ENCODE results near the gene NCBP2L. TPM values are rescaled to one million over a fixed set of nuclear protein-coding genes. Genes with fewer than 3 reads are reported as not detected.
A peak's percentile ranks its signal among the peaks of the same experiment; 100 is the strongest.

The NCBP2L gene
- total RNA-seq, 1 donor from 2014 or later = not detected

GRCh38 chrX:107731831-107732502 is 45.6 kb upstream of the NCBP2L start:
- H3K36me3 ChIP-seq (ENCODE audit: control insufficient read depth, insufficient read depth, low read length) = no peaks in the 10 kb centered on the region
- no peak overlapping the region for H3K4me3 ChIP-seq (ENCODE audit: low read depth, low read length)
- H3K27me3 ChIP-seq (ENCODE audit: control insufficient read depth, insufficient read depth, low read length) = no peaks in the 10 kb centered on the region
- peak; percentile 83 for DNase-seq (ENCODE audit: low read depth)
- TF ChIP-seq CTCF (IDR thresholded peaks at IDR 0.05; ENCODE audit: insufficient read depth, low read length, poor library complexity, severe bottlenecking) = no peak

GRCh38 chrX:107733686-107734085 is 43.8 kb upstream of the NCBP2L start:
- no peaks in the 10 kb centered on the region for H3K36me3 ChIP-seq (ENCODE audit: control insufficient read depth, insufficient read depth, low read length)
- no peak for TF ChIP-seq CTCF (IDR thresholded peaks at IDR 0.05; ENCODE audit: insufficient read depth, low read length, poor library complexity, severe bottlenecking)
- no peak overlapping the region for H3K4me3 ChIP-seq (ENCODE audit: low read depth, low read length)
- DNase-seq (ENCODE audit: low read depth) = no peak
- no peaks in the 10 kb centered on the region for H3K27me3 ChIP-seq (ENCODE audit: control insufficient read depth, insufficient read depth, low read length)

GRCh38 chrX:107734646-107735045 is 42.9 kb upstream of the NCBP2L start:
- no peak overlapping the region for H3K4me3 ChIP-seq (ENCODE audit: low read depth, low read length)
- no peaks in the 10 kb centered on the region for H3K36me3 ChIP-seq (ENCODE audit: control insufficient read depth, insufficient read depth, low read length)
- TF ChIP-seq CTCF (IDR thresholded peaks at IDR 0.05; ENCODE audit: insufficient read depth, low read length, poor library complexity, severe bottlenecking) = no peak
- no peaks in the 10 kb centered on the region for H3K27me3 ChIP-seq (ENCODE audit: control insufficient read depth, insufficient read depth, low read length)
- DNase-seq (ENCODE audit: low read depth) = no peak

GRCh38 chrX:107736781-107737531 is 40.6 kb upstream of the NCBP2L start:
- no peaks in the 10 kb centered on the region for H3K27me3 ChIP-seq (ENCODE audit: control insufficient read depth, insufficient read depth, low read length)
- H3K4me3 ChIP-seq (ENCODE audit: low read depth, low read length) = no peak overlapping the region
- no peak for TF ChIP-seq CTCF (IDR thresholded peaks at IDR 0.05; ENCODE audit: insufficient read depth, low read length, poor library complexity, severe bottlenecking)
- no peak for DNase-seq (ENCODE audit: low read depth)
- no peaks in the 10 kb centered on the region for H3K36me3 ChIP-seq (ENCODE audit: control insufficient read depth, insufficient read depth, low read length)

GRCh38 chrX:107738272-107738671 is 39.3 kb upstream of the NCBP2L start:
- TF ChIP-seq CTCF (IDR thresholded peaks at IDR 0.05; ENCODE audit: insufficient read depth, low read length, poor library complexity, severe bottlenecking) = no peak
- Histone ChIP-seq H3K36me3 (ENCODE audit: control insufficient read depth, insufficient read depth, low read length) (no peaks in the 10 kb centered on the region), H3K27me3 (ENCODE audit: control insufficient read depth, insufficient read depth, low read length) (no peaks in the 10 kb centered on the region), H3K4me3 (ENCODE audit: low read depth, low read length) (no peak overlapping the region)
- no peak for DNase-seq (ENCODE audit: low read depth)
